ENCODE measurements around the gene ACTR2. TPM values are rescaled to one million over a fixed set of nuclear protein-coding genes. Genes with fewer than 3 reads are reported as not detected.
A peak's percentile ranks its signal among the peaks of the same experiment; 100 is the strongest.

Gene ACTR2
- total RNA-seq (2021) (160 to 170 TPM (median 168 TPM) in 3 replicates), Bru-seq, nascent RNA (percentile 87 among the genes with signal in this experiment)
- long read RNA-seq, experiment 1, transcript ACTR2-201 (9 exons, 3,861 nt) = major isoform, 462 of 580 reads
- long read RNA-seq, experiment 1, partial matches to known transcripts = 107 of 580 reads
- long read RNA-seq, experiment 1, other reads (novel, unspliced or antisense) = 11 of 580 reads
- long read RNA-seq, experiment 2, transcript ACTR2-201 (9 exons, 3,861 nt) = major isoform, 107 of 273 reads
- long read RNA-seq, experiment 2, partial matches to known transcripts = 30 of 273 reads
- long read RNA-seq, experiment 2, other reads (novel, unspliced or antisense) = 136 of 273 reads
- long read RNA-seq, experiment 3, transcript ACTR2-201 (9 exons, 3,861 nt) = major isoform, 63 of 169 reads
- long read RNA-seq, experiment 3, partial matches to known transcripts = 4 of 169 reads
- long read RNA-seq, experiment 3, other reads (novel, unspliced or antisense) = 102 of 169 reads

GRCh38 chr2:65227456-65228262 is at the start of gene ACTR2:
TSS of gene ACTR2 (plus strand) at chr2:65227831. CDS start at chr2:65227910, 79 bp downstream.
- no peaks in the 10 kb centered on the region for H3K9me3 Mint-ChIP-seq
- H3K4me3 Mint-ChIP-seq = peak within 1 kb of the TSS; percentile 95
- H3K4me1 Mint-ChIP-seq = peaks cover 12% of the 10 kb centered on the region
- POLR2A ChIA-PET = interaction anchor here (0.6 to 1.6 kb wide), 5 partner anchors 11 to 182 kb away, joined by 3 to 9 read pairs (median 3); partner anchors contain the start of gene RAB1A
- 0 out of 2 replicates have a peak, but pooled peaks cover 2% of the 10 kb centered on the region for H3K36me3 Mint-ChIP-seq
- CTCF ChIA-PET = interaction anchor here (0.6 to 1.4 kb wide), 9 partner anchors 9 to 172 kb away, joined by 3 to 8 read pairs (median 3); partner anchors contain the start of genes CEP68 and RAB1A
- DNase-seq (ENCODE audit: low spot score) (peak; percentile 97), ATAC-seq (peak; percentile 98)
- H3K27ac Mint-ChIP-seq = peak within 1 kb of the TSS; percentile 80
- no peaks in the 10 kb centered on the region; the same call in 1 of the 2 replicates for H3K27me3 Mint-ChIP-seq (ENCODE audit: low read depth)
- TF ChIP-seq ZNF512 (CRISPR knock-in tag; IDR thresholded peaks at IDR 0.05; ENCODE audit: borderline replicate concordance) = no peak
- no peak for TF ChIP-seq ZNF423 (CRISPR knock-in tag; IDR thresholded peaks at IDR 0.05)
- no peak for TF ChIP-seq ZNF416 (CRISPR knock-in tag; IDR thresholded peaks at IDR 0.05)
- TF ChIP-seq, protein P1, sequence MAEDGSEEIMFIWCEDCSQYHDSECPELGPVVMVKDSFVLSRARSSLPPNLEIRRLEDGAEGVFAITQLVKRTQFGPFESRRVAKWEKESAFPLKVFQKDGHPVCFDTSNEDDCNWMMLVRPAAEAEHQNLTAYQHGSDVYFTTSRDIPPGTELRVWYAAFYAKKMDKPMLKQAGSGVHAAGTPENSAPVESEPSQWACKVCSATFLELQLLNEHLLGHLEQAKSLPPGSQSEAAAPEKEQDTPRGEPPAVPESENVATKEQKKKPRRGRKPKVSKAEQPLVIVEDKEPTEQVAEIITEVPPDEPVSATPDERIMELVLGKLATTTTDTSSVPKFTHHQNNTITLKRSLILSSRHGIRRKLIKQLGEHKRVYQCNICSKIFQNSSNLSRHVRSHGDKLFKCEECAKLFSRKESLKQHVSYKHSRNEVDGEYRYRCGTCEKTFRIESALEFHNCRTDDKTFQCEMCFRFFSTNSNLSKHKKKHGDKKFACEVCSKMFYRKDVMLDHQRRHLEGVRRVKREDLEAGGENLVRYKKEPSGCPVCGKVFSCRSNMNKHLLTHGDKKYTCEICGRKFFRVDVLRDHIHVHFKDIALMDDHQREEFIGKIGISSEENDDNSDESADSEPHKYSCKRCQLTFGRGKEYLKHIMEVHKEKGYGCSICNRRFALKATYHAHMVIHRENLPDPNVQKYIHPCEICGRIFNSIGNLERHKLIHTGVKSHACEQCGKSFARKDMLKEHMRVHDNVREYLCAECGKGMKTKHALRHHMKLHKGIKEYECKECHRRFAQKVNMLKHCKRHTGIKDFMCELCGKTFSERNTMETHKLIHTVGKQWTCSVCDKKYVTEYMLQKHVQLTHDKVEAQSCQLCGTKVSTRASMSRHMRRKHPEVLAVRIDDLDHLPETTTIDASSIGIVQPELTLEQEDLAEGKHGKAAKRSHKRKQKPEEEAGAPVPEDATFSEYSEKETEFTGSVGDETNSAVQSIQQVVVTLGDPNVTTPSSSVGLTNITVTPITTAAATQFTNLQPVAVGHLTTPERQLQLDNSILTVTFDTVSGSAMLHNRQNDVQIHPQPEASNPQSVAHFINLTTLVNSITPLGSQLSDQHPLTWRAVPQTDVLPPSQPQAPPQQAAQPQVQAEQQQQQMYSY (CRISPR knock-in tag; IDR thresholded peaks at IDR 0.05) = 0 out of 2 replicates have a peak, but pooled peaks have one; percentile 24
- TF ChIP-seq, protein P2, sequence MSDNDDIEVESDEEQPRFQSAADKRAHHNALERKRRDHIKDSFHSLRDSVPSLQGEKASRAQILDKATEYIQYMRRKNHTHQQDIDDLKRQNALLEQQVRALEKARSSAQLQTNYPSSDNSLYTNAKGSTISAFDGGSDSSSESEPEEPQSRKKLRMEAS (CRISPR knock-in tag; IDR thresholded peaks at IDR 0.05) = peak; percentile 86
- no peak for TF ChIP-seq OVOL2 (CRISPR knock-in tag; IDR thresholded peaks at IDR 0.05; ENCODE audit: borderline replicate concordance)
- 0 out of 2 replicates have a peak, but pooled peaks have one; percentile 50 for TF ChIP-seq ETV6 (CRISPR knock-in tag; IDR thresholded peaks at IDR 0.05)
- TF ChIP-seq, protein P3, sequence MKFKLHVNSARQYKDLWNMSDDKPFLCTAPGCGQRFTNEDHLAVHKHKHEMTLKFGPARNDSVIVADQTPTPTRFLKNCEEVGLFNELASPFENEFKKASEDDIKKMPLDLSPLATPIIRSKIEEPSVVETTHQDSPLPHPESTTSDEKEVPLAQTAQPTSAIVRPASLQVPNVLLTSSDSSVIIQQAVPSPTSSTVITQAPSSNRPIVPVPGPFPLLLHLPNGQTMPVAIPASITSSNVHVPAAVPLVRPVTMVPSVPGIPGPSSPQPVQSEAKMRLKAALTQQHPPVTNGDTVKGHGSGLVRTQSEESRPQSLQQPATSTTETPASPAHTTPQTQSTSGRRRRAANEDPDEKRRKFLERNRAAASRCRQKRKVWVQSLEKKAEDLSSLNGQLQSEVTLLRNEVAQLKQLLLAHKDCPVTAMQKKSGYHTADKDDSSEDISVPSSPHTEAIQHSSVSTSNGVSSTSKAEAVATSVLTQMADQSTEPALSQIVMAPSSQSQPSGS (CRISPR knock-in tag; IDR thresholded peaks at IDR 0.05; ENCODE audit: borderline replicate concordance, low read depth) = no peak
- no peak for TF ChIP-seq ZSCAN18 (CRISPR knock-in tag; IDR thresholded peaks at IDR 0.05)
- no peak for TF ChIP-seq IRF2 (CRISPR knock-in tag; IDR thresholded peaks at IDR 0.05; ENCODE audit: borderline replicate concordance, low read depth)
- 0 out of 2 replicates have a peak, but pooled peaks have one; percentile 55 for TF ChIP-seq ESRRA (CRISPR knock-in tag; IDR thresholded peaks at IDR 0.05; ENCODE audit: borderline replicate concordance)
- TF ChIP-seq RORB (CRISPR knock-in tag; IDR thresholded peaks at IDR 0.05) = no peak
- peak; percentile 73; the same call in 1 of the 2 replicates for TF ChIP-seq FOXP1 (CRISPR knock-in tag; IDR thresholded peaks at IDR 0.05; ENCODE audit: borderline replicate concordance)
- no peak for TF ChIP-seq TCF7 (CRISPR knock-in tag; IDR thresholded peaks at IDR 0.05; ENCODE audit: low read depth)
- no peak for TF ChIP-seq CDX4 (CRISPR knock-in tag; IDR thresholded peaks at IDR 0.05; ENCODE audit: borderline replicate concordance)
- peak; percentile 68; the same call in 1 of the 2 replicates for TF ChIP-seq GABPB1 (CRISPR knock-in tag; IDR thresholded peaks at IDR 0.05)
- TF ChIP-seq NFYB (CRISPR knock-in tag; conservative IDR thresholded peaks at IDR 0.05; ENCODE audit: low read depth) = peak; percentile 86
- TF ChIP-seq ZNF121 (CRISPR knock-in tag; IDR thresholded peaks at IDR 0.05) = no peak
- TF ChIP-seq USF2 (CRISPR knock-in tag; IDR thresholded peaks at IDR 0.05) = no peak
- no peak for TF ChIP-seq EMX1 (CRISPR knock-in tag; IDR thresholded peaks at IDR 0.05)
- 0 out of 2 replicates have a peak, but pooled peaks have one; percentile 33 for TF ChIP-seq E2F5 (CRISPR knock-in tag; IDR thresholded peaks at IDR 0.05)
- TF ChIP-seq, protein P4, sequence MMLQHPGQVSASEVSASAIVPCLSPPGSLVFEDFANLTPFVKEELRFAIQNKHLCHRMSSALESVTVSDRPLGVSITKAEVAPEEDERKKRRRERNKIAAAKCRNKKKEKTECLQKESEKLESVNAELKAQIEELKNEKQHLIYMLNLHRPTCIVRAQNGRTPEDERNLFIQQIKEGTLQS (CRISPR knock-in tag; conservative IDR thresholded peaks at IDR 0.05) = no peak
- peak; percentile 29; the same call in 1 of the 2 replicates for TF ChIP-seq RELA (CRISPR knock-in tag; IDR thresholded peaks at IDR 0.05; ENCODE audit: borderline replicate concordance)

All from WTC11 (cell line).